OCI-LY3 (cell line): Measurements from ENCODE around the gene MICB.

Experiments used
- H2AFZ ChIP-seq: fragments of 200-600, 300-600 bp; shearing (Covaris generic); 2 replicates; pipeline ENCODE4 v1.6.0; 2014; ENCODE audit warnings: antibody characterized with exemption, low read depth, low read length
- H3K27ac ChIP-seq: fragments of 200-600, 300-600 bp; sonication (generic); 2 replicates; pipeline ENCODE4 v1.5.1; 2014; ENCODE audit warnings: mild to moderate bottlenecking, low read length, moderate library complexity, mixed read lengths
- H3K27me3 ChIP-seq: fragments of 200-600, 300-600 bp; sonication (generic); 2 replicates; pipeline ENCODE4 v1.6.1; 2014; ENCODE audit warnings: low read depth, low read length, mixed read lengths
- H3K36me3 ChIP-seq: fragments of 200-600, 300-600 bp; sonication (generic); replicated peaks from 2 replicates; pipeline ENCODE3; 2014; ENCODE audit warnings: low read depth, low read length, mixed read lengths
- H3K4me1 ChIP-seq: fragments of 300-600, 200-600 bp; sonication (generic); 2 replicates; pipeline ENCODE4 v1.6.1; 2014; ENCODE audit warnings: low read length, mixed read lengths
- H3K4me2 ChIP-seq: fragments of 200-600, 300-600 bp; sonication (generic); 2 replicates; pipeline ENCODE4 v1.6.1; 2014; ENCODE audit warnings: low read length, mixed read lengths
- H3K4me3 ChIP-seq: fragments of 300-600, 200-600 bp; sonication (generic); 2 replicates; pipeline ENCODE4 v1.5.1; 2014; ENCODE audit warnings: antibody characterized with exemption, mild to moderate bottlenecking, low read length, moderate library complexity
- H3K79me2 ChIP-seq: fragments of 300-600, 200-600 bp; shearing (Covaris generic); 2 replicates; pipeline ENCODE4 v1.6.1; 2014; ENCODE audit warnings: mild to moderate bottlenecking, low read length, mixed read lengths
- H3K9ac ChIP-seq: fragments of 300-600, 200-600 bp; shearing (Covaris generic); 2 replicates; pipeline ENCODE4 v1.6.0; 2014; ENCODE audit warnings: mild to moderate bottlenecking, low read length, moderate library complexity
- H3K9me3 ChIP-seq: fragments of 200-600, 300-600 bp; shearing (Covaris generic); 2 replicates; pipeline ENCODE4 v1.6.1; 2014; ENCODE audit warnings: low read length, mixed read lengths; ENCODE audit not compliant: insufficient read depth
- H4K20me1 ChIP-seq: fragments of 200-600, 300-600 bp; sonication (generic); 2 replicates; pipeline ENCODE4 v1.6.1; 2016; ENCODE audit warnings: low read length, mixed read lengths; ENCODE audit not compliant: insufficient read depth
- CTCF ChIP-seq: fragments of 200-600, 300-600 bp; sonication (generic); IDR thresholded peaks from 2 replicates; pipeline ENCODE4 v1.5.1; 2014; ENCODE audit warnings: antibody characterized with exemption, low read length, low read depth
- EZH2phosphoT487 ChIP-seq: fragments of 200-600 bp; shearing (Covaris generic); IDR thresholded peaks from 2 replicates; pipeline ENCODE4 v1.6.1; 2018; ENCODE audit warnings: antibody characterized with exemption, mixed run types, low read depth

Gene MICB

GRCh38 chr6:31530659-31531058, 32.7 kb downstream of the MICB start:
- no peak overlapping the region for H2AFZ ChIP-seq
- no peak overlapping the region for H3K27ac ChIP-seq
- no peak overlapping the region for H3K4me2 ChIP-seq
- no peak overlapping the region for H3K4me3 ChIP-seq
- no peaks in the 10 kb centered on the region for H3K9me3 ChIP-seq
- peaks cover 36% of the 10 kb centered on the region for H3K36me3 ChIP-seq
- H3K4me1 ChIP-seq: no peaks in the 10 kb centered on the region
- TF ChIP-seq CTCF: no peak
- no peak for TF ChIP-seq EZH2phosphoT487
- H3K9ac ChIP-seq: no peak overlapping the region
- peaks cover 33% of the 10 kb centered on the region for H4K20me1 ChIP-seq
- no peaks in the 10 kb centered on the region for H3K27me3 ChIP-seq
- peaks cover 12% of the 10 kb centered on the region for H3K79me2 ChIP-seq

DNA sequence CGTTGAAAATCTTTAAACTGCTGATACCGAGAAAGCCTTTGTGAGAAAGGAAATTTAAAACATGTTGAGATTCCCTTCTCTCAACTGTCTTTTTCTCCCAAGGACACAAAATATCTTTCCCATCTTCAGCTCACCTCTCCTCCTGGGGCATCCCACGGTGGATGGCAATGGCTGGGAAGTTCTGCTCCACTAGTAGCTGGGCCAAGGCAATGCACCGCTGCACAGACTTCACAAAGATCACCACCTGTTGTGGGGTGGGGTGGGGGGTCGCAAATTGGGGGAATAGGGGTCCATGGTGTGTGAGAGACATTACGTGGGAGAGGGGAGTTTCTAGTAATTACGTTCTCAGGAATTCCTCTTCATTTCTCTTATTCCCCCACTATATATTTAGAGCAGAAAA, 33.2 kb downstream of the MICB start:
- peaks cover 41% of the 10 kb centered on the region for H3K36me3 ChIP-seq
- H4K20me1 ChIP-seq: peaks cover 38% of the 10 kb centered on the region

DNA sequence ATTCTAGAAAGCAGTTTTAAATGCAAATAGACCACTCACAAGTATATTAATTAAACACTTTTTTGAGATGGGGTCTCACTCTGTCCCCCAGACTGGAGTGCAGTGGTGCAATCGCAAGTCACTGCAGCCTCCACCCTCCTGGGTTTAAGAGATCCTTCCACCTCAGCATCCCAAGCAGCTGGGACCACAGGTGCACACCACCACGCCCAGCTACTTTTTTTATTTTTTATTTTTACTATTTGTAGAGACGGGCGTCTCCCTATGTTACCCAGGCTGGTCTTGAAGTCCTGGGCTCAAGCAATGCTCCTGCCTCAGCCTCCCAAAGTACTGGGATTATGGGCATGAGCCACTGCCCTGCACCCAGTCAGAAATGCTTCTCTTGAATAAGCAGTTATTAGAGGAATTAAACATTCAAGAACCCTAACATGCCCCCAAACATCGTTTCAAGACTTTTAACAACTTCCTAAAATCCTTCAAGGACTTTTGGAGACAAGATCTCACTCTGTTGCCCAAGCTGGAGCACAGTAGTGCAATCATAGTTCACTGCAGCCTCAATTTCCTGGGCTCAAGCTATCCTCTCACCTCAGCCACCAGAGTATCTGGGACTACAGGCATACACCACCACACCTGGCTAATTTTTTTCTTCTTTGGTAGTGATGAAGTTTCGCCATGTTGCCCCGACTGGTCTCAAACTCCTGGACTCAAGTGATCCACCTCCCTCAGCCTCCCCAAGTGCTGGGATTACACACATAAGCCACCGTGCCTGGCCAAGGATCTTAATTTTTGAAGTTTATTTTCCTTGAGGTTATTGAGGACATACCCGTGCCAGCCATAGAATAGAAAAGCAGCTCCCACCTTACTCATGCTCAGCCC, 34.1 kb downstream of the MICB start:
- Histone ChIP-seq H3K9ac (no peak overlapping the region), H3K4me3 (no peak overlapping the region), H3K9me3 (no peaks in the 10 kb centered on the region), H3K27me3 (no peaks in the 10 kb centered on the region), H3K4me2 (no peak overlapping the region), H3K36me3 (peaks cover 46% of the 10 kb centered on the region), H3K79me2 (peaks cover 24% of the 10 kb centered on the region), H4K20me1 (peaks cover 44% of the 10 kb centered on the region), H3K4me1 (no peaks in the 10 kb centered on the region), H3K27ac (no peak overlapping the region), H2AFZ (no peak overlapping the region)
- TF ChIP-seq EZH2phosphoT487 (no peak), CTCF (no peak)

More for the DNA sequence above, 33.2 kb downstream of the MICB start:
- TF ChIP-seq CTCF: no peak
- no peak for TF ChIP-seq EZH2phosphoT487
- no peaks in the 10 kb centered on the region for H3K4me1 ChIP-seq
- H3K4me2 ChIP-seq: no peak overlapping the region
- H3K9ac ChIP-seq: no peak overlapping the region
- no peaks in the 10 kb centered on the region for H3K27me3 ChIP-seq
- no peak overlapping the region for H3K27ac ChIP-seq
- H3K79me2 ChIP-seq: peaks cover 17% of the 10 kb centered on the region
- no peaks in the 10 kb centered on the region for H3K9me3 ChIP-seq
- no peak overlapping the region for H2AFZ ChIP-seq
- H3K4me3 ChIP-seq: no peak overlapping the region

GRCh38 chr6:31532644-31533454, 34.9 kb downstream of the MICB start:
- H3K36me3 ChIP-seq: peaks cover 46% of the 10 kb centered on the region
- H4K20me1 ChIP-seq: peaks cover 46% of the 10 kb centered on the region
- H3K27ac ChIP-seq: no peak overlapping the region
- H2AFZ ChIP-seq: no peak overlapping the region
- no peak overlapping the region for H3K9ac ChIP-seq
- H3K4me2 ChIP-seq: no peak overlapping the region
- H3K27me3 ChIP-seq: no peaks in the 10 kb centered on the region
- H3K4me1 ChIP-seq: no peaks in the 10 kb centered on the region
- no peaks in the 10 kb centered on the region for H3K9me3 ChIP-seq
- TF ChIP-seq CTCF: no peak
- TF ChIP-seq EZH2phosphoT487: no peak
- peaks cover 32% of the 10 kb centered on the region for H3K79me2 ChIP-seq
- H3K4me3 ChIP-seq: no peak overlapping the region
